Small intestine (tissue), 7 donors: ENCODE results near the gene MYLK4. TPM values are rescaled to one million over a fixed set of nuclear protein-coding genes. Genes with fewer than 3 reads are reported as not detected.

Experiments
- DNase-seq, 2 donors: peaks; one replicate each; pipeline versions ENCODE4 v3.0.0 to v3.0.0-alpha.2; 2013
- FAIRE-seq: peaks from 2 replicates; lab custom pipeline; 2012; peaks lifted over from hg19 to GRCh38; lab: Jason Lieb, UNC
- H3K27ac ChIP-seq, 3 donors: one replicate each; pipeline ENCODE4 v1.5.1; 2013; ENCODE audit warnings: low read length in 2 of 3, mild to moderate bottlenecking in 2 of 3, control low read depth in 1 of 3, inconsistent platforms in 1 of 3, low read depth in 1 of 3, moderate library complexity in 1 of 3
- H3K27me3 ChIP-seq, 3 donors: one replicate each; pipeline ENCODE4 v1.6.1; 2013; ENCODE audit warnings: low read length in 3 of 3, inconsistent platforms in 1 of 3; ENCODE audit not compliant: control insufficient read depth in 3 of 3, insufficient read depth in 3 of 3
- H3K36me3 ChIP-seq, 3 donors: one replicate each; pipeline ENCODE4 v1.6.1; 2013; ENCODE audit warnings: low read length in 3 of 3, inconsistent platforms in 1 of 3, low read depth in 1 of 3, mild to moderate bottlenecking in 1 of 3, moderate library complexity in 1 of 3; ENCODE audit not compliant: control insufficient read depth in 3 of 3, insufficient read depth in 2 of 3
- H3K4me1 ChIP-seq, 3 donors: one replicate each; pipeline ENCODE4 v1.6.1; 2013; ENCODE audit warnings: low read length in 2 of 3, inconsistent platforms in 1 of 3, low read depth in 1 of 3, mild to moderate bottlenecking in 1 of 3, moderate library complexity in 1 of 3; ENCODE audit not compliant: control insufficient read depth in 3 of 3, insufficient read depth in 2 of 3
- H3K4me3 ChIP-seq, 3 donors: one replicate each; pipeline ENCODE4 v1.5.1; 2013; ENCODE audit warnings: low read length in 3 of 3, control low read depth in 1 of 3, inconsistent platforms in 1 of 3, low read depth in 1 of 3, mild to moderate bottlenecking in 1 of 3, moderate library complexity in 1 of 3
- H3K9me3 ChIP-seq, 2 donors: one replicate each; pipeline ENCODE4 v1.6.1; 2013; ENCODE audit warnings: low read depth in 1 of 2, low read length in 1 of 2; ENCODE audit not compliant: control insufficient read depth in 2 of 2, insufficient read depth in 1 of 2
- WGBS, 3 donors: extraction: QIAGEN DNeasy Blood & Tissue Kit; methylation state at CpG; one replicate each; pipeline ENCODE4 v1.1.7; 2013; 5-methylcytosine and 5-hydroxymethylcytosine counted together
- polyA plus RNA-seq, 4 donors: library from polyadenylated mRNA; stranded (reverse) in 3 of 4; unstranded in 1 of 4; fragments of 200-250 nt in 3 of 4; fragments of 120-200 nt in 1 of 4; gene quantifications; one replicate each; pipeline versions ENCODE4 v1.2.1 to v1.2.3, GENCODE V29; 2013
- donor health status: healthy with polysubstance abuse.
- donor health status: control.
- donor health status: control.
- donor health status: Bipolar disorder and iron deficiency.
- donor health status: healthy.

The MYLK4 gene
- polyA plus RNA-seq, 4 donors: under 0.01 to 0.37 (median 0.32) TPM

- Histone ChIP-seq H3K27ac (no peak overlapping the region), H3K4me3 (no peak overlapping the region), H3K4me1 (peaks cover 2 to 10% (median 10%) of the 10 kb centered on the region in 3 donors), H3K9me3 (no peaks in the 10 kb centered on the region), H3K27me3 (no peaks in the 10 kb centered on the region), H3K36me3 (peaks cover 0 to 22% (median 6%) of the 10 kb centered on the region in 3 donors)
- WGBS, 3 donors: 85 to 93% (median 89%) methylated on average over 3 of the region's 3 CpGs
- DNase-seq: no peak
- FAIRE-seq: no peak
Measured at GRCh38 chr6:2772840-2773239, 22.1 kb upstream of the MYLK4 start.

- DNase-seq (no peak), FAIRE-seq (no peak)
- H3K9me3 ChIP-seq: no peaks in the 10 kb centered on the region
- H3K4me1 ChIP-seq: peaks cover 4 to 18% (median 17%) of the 10 kb centered on the region in 3 donors
- WGBS, 3 donors: 90 to 93% (median 92%) methylated on average over 4 of the region's 4 CpGs
- H3K27ac ChIP-seq: no peak overlapping the region
- H3K27me3 ChIP-seq: no peaks in the 10 kb centered on the region
- peaks cover 0 to 24% (median 6%) of the 10 kb centered on the region in 3 donors for H3K36me3 ChIP-seq
- no peak overlapping the region for H3K4me3 ChIP-seq
Measured at GRCh38 chr6:2771079-2771478, 20.4 kb upstream of the MYLK4 start.

- H3K9me3 ChIP-seq: no peaks in the 10 kb centered on the region
- H3K4me1 ChIP-seq: peaks cover 4 to 18% (median 17%) of the 10 kb centered on the region in 3 donors
- H3K27me3 ChIP-seq: no peaks in the 10 kb centered on the region
- FAIRE-seq (no peak), DNase-seq (peak in 1 of 2 donors; percentile 31)
- 64 to 69% (median 67%) methylated on average over 13 of the region's 13 CpGs for WGBS, 3 donors
- peaks cover 0 to 24% (median 6%) of the 10 kb centered on the region in 3 donors for H3K36me3 ChIP-seq
- no peak overlapping the region for H3K4me3 ChIP-seq
- H3K27ac ChIP-seq: no peak overlapping the region
Measured at GRCh38 chr6:2770171-2770570, 19.4 kb upstream of the MYLK4 start.

GRCh38 chr6:2768696-2769095 lies 18.0 kb upstream of the MYLK4 start:
- H3K9me3 ChIP-seq: no peaks in the 10 kb centered on the region
- no peak for DNase-seq
- H3K27ac ChIP-seq: no peak overlapping the region
- FAIRE-seq: no peak
- no peak overlapping the region for H3K4me3 ChIP-seq
- 32 to 45% (median 39%) methylated on average over 6 of the region's 6 CpGs for WGBS, 3 donors
- peaks cover 0 to 18% (median 3%) of the 10 kb centered on the region in 3 donors for H3K36me3 ChIP-seq
- H3K4me1 ChIP-seq: peaks cover 4 to 18% (median 17%) of the 10 kb centered on the region in 3 donors
- no peaks in the 10 kb centered on the region for H3K27me3 ChIP-seq

GRCh38 chr6:2767657-2768524 lies 17.2 kb upstream of the MYLK4 start:
- H3K4me1 ChIP-seq: peaks cover 4 to 18% (median 17%) of the 10 kb centered on the region in 3 donors
- FAIRE-seq: no peak
- no peak overlapping the region for H3K27ac ChIP-seq
- H3K27me3 ChIP-seq: no peaks in the 10 kb centered on the region
- peaks cover 0 to 13% (median under 1%) of the 10 kb centered on the region in 3 donors for H3K36me3 ChIP-seq
- DNase-seq: no peak
- 27 to 37% (median 27%) methylated on average over 9 of the region's 9 CpGs for WGBS, 3 donors
- no peaks in the 10 kb centered on the region for H3K9me3 ChIP-seq
- peak overlapping the region; percentile 14 to 89 (median 36) for H3K4me3 ChIP-seq

- Histone ChIP-seq H3K27me3 (no peaks in the 10 kb centered on the region), H3K36me3 (peaks cover 0 to 12% (median 0%) of the 10 kb centered on the region in 3 donors), H3K4me1 (peaks cover 4 to 18% (median 17%) of the 10 kb centered on the region in 3 donors), H3K9me3 (no peaks in the 10 kb centered on the region), H3K4me3 (peak overlapping the region; percentile 89 to 99 (median 96)), H3K27ac (no peak overlapping the region)
- 3 to 8% (median 7%) methylated on average over 13 of the region's 13 CpGs for WGBS, 3 donors
- DNase-seq (no peak), FAIRE-seq (no peak)
Measured at GRCh38 chr6:2766767-2767656, 16.3 kb upstream of the MYLK4 start.

GRCh38 chr6:2765896-2766766 lies 15.4 kb upstream of the MYLK4 start:
- peaks cover 4 to 18% (median 17%) of the 10 kb centered on the region in 3 donors for H3K4me1 ChIP-seq
- no peaks in the 10 kb centered on the region for H3K27me3 ChIP-seq
- H3K4me3 ChIP-seq: peak overlapping the region; percentile 89 to 99 (median 96)
- H3K36me3 ChIP-seq: peaks cover 0 to 9% (median 0%) of the 10 kb centered on the region in 3 donors
- H3K27ac ChIP-seq: peak overlapping the region; percentile 66 to 95 (median 91)
- 0 to 1% (median 0%) methylated on average over 67 to 91 of the region's 91 CpGs for WGBS, 3 donors
- DNase-seq: peak in 1 of 2 donors; percentile 45
- no peaks in the 10 kb centered on the region for H3K9me3 ChIP-seq
- no peak for FAIRE-seq
